Duodenal mucosa (tissue), 2 donors: ENCODE measurements around the gene CHI3L2.
"Not testable (repeated sequence)": the region's sequence is repeated elsewhere in the genome, so short reads cannot be mapped to it uniquely, and the experiment has no call there.

Source experiments
- H3K27ac ChIP-seq: one replicate; pipeline ENCODE4 v1.7.0; 2013; ENCODE audit warnings: low read depth, low read length
- H3K27me3 ChIP-seq, 2 donors: one replicate each; pipeline ENCODE4 v1.7.0; 2013; ENCODE audit warnings: low read length in 2 of 2, control low read depth in 1 of 2; ENCODE audit not compliant: insufficient read depth in 2 of 2, control insufficient read depth in 1 of 2
- H3K36me3 ChIP-seq, 2 donors: one replicate each; pipeline ENCODE4 v1.7.0; 2013; ENCODE audit warnings: low read length in 2 of 2, control low read depth in 1 of 2; ENCODE audit not compliant: insufficient read depth in 2 of 2, control insufficient read depth in 1 of 2
- H3K4me1 ChIP-seq, 2 donors: one replicate each; pipeline ENCODE4 v1.7.0; 2013; ENCODE audit warnings: low read length in 2 of 2, control low read depth in 1 of 2; ENCODE audit not compliant: insufficient read depth in 2 of 2, control insufficient read depth in 1 of 2
- H3K4me3 ChIP-seq, 2 donors: one replicate each; pipeline ENCODE4 v1.7.0; 2013; ENCODE audit warnings: low read length in 2 of 2, low read depth in 1 of 2
- H3K9ac ChIP-seq, 2 donors: one replicate each; pipeline ENCODE4 v1.7.0; 2013; ENCODE audit warnings: low read length in 2 of 2, low read depth in 1 of 2
- H3K9me3 ChIP-seq, 2 donors: one replicate each; pipeline ENCODE4 v1.7.0; 2013; ENCODE audit warnings: low read length in 2 of 2, control low read depth in 1 of 2; ENCODE audit not compliant: control insufficient read depth in 1 of 2

Gene CHI3L2

DNA sequence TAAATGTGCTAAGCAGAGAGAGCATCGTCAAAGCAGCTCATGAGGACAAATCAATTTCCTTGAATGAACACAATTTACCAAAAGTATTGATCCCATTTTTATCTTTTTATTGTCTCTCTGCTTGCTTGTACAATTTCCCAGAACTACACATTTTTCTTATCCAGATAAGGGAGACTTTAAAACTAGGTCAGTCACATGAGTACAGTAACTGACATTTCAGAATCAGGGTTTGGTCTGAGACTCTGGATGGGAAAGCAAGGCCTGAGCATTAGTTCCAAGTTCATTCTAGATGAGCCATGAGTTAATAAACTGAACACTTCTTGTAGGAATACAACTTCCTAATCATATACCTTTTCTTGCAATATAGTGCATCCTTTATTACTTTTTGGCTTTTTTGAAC is 15.6 kb upstream of the CHI3L2 start:
- H3K4me1 ChIP-seq, result peaks cover 4 to 19% of the 10 kb centered on the region in 2 donors
- H3K9ac ChIP-seq, result no peak overlapping the region
- H3K27me3 ChIP-seq, result no peaks in the 10 kb centered on the region
- H3K27ac ChIP-seq, result no peak overlapping the region
- H3K9me3 ChIP-seq, result no peaks in the 10 kb centered on the region
- H3K4me3 ChIP-seq, result no peak overlapping the region
- H3K36me3 ChIP-seq, result no peaks in the 10 kb centered on the region

- no peaks in the 10 kb centered on the region for H3K27me3 ChIP-seq
- H3K4me3 ChIP-seq, result no peak overlapping the region
- peaks cover 4 to 19% of the 10 kb centered on the region in 2 donors for H3K4me1 ChIP-seq
- H3K9me3 ChIP-seq, result no peaks in the 10 kb centered on the region
- H3K27ac ChIP-seq, result no peak overlapping the region
- no peak overlapping the region for H3K9ac ChIP-seq
- no peaks in the 10 kb centered on the region for H3K36me3 ChIP-seq
These were observed 14.7 kb upstream of the CHI3L2 start for GRCh38 chr1:111212634-111213335.

- H3K4me3 ChIP-seq, result no peak overlapping the region
- H3K9me3 ChIP-seq, result no peaks in the 10 kb centered on the region
- no peak overlapping the region for H3K27ac ChIP-seq
- H3K27me3 ChIP-seq, result no peaks in the 10 kb centered on the region
- peaks cover 4 to 19% of the 10 kb centered on the region in 2 donors for H3K4me1 ChIP-seq
- no peaks in the 10 kb centered on the region for H3K36me3 ChIP-seq
- no peak overlapping the region for H3K9ac ChIP-seq
These were observed 14.1 kb upstream of the CHI3L2 start for GRCh38 chr1:111213412-111213811.

DNA sequence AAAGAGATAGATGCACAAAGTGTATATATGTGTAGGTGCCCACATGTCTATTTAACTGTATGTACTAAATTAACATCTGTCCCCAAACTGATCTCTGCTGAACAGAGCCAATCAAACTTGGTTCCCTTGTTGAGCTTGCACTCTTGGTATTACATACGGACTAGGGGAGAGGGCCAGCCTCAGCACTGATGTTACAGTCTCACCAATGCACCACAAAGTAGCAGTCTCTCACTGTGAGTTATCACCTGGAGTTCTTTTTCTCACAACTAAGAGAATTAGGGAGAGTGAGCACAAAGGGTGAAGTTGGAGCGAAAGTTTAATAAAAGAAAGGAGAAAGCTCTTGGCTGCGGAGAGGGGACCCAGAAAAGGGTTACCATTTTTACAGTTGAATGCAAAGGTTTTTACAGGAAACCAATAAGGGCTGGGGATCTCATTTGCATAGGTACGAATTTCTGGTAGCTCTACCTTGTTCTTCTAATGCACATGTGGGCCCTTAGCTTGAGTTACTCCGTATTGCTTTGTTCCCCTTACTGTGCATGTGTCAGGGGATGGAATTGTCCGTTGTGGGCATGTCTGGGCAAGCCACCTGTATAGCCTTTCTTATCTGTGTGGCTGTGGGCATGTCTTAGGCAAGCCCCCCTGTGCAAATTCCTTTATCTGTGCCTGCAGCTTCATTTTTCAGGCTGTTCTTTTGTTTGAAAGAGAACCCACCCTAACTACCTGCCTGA is 13.3 kb upstream of the CHI3L2 start:
- H3K4me1 ChIP-seq, result peaks cover 4 to 19% of the 10 kb centered on the region in 2 donors
- H3K27ac ChIP-seq, result no peak overlapping the region
- H3K9me3 ChIP-seq, result no peaks in the 10 kb centered on the region
- H3K36me3 ChIP-seq, result no peaks in the 10 kb centered on the region
- H3K27me3 ChIP-seq, result no peaks in the 10 kb centered on the region
- H3K9ac ChIP-seq, result no peak overlapping the region
- no peak overlapping the region for H3K4me3 ChIP-seq

DNA sequence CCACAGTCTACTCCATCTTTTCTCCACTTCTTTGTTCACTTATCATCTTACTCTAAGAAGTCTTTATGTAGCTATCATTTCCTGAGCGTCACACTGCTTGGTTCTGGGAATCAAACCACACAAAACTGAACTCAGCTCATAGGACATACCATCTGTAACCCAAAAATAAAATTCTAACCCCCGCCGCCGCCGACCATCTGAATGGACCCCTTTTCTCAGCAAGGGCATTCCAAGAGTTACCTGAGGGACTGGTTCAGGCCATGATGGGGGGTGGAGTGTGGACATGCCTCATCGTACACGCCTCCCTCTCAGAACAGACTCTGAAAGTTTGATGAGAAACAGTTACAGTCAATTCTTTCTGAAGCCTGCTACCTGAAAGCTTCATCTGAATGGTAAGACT is 12.6 kb upstream of the CHI3L2 start:
- Histone ChIP-seq H3K4me1 (peaks cover 9 to 20% of the 10 kb centered on the region in 2 donors), H3K9me3 (no peaks in the 10 kb centered on the region), H3K9ac (no peak overlapping the region), H3K4me3 (no peak overlapping the region), H3K36me3 (no peaks in the 10 kb centered on the region), H3K27ac (no peak overlapping the region), H3K27me3 (no peaks in the 10 kb centered on the region)

DNA sequence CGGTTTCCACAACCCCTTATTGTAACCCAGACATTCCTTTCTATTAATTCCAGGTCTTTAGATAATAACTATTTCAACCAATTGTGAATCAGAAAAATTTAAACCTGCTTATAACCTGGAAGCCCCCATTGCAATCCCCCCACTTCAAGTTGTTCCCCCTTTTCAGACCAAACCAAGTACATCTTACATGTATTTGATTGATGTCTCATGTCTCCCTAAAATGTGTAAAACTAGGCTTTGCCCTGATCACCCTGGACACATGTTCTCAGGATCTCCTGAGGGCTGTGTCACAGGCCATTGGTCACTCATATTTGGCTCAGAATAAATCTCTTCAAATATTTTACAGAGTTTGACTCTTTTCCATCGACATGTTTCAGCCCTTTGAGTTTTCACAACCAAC is 12.2 kb upstream of the CHI3L2 start:
- H3K9me3 ChIP-seq, H3K27ac ChIP-seq: not testable (repeated sequence)

GRCh38 chr1:111216751-111217150 is 10.8 kb upstream of the CHI3L2 start:
- Histone ChIP-seq H3K36me3 (no peaks in the 10 kb centered on the region), H3K27me3 (no peaks in the 10 kb centered on the region), H3K9me3 (no peaks in the 10 kb centered on the region), H3K4me1 (peaks cover 23 to 34% of the 10 kb centered on the region in 2 donors), H3K4me3 (no peak overlapping the region), H3K9ac (no peak overlapping the region), H3K27ac (peak overlapping the region; percentile 11)

More for the DNA sequence above, 12.2 kb upstream of the CHI3L2 start:
- not testable (repeated sequence) for H3K27me3 ChIP-seq, H3K4me3 ChIP-seq, H3K36me3 ChIP-seq, H3K9ac ChIP-seq
- peaks cover 13 to 24% of the 10 kb centered on the region in 2 donors for H3K4me1 ChIP-seq

- H3K27me3 ChIP-seq, result no peaks in the 10 kb centered on the region
- H3K4me1 ChIP-seq, result peaks cover 29 to 40% of the 10 kb centered on the region in 2 donors
- H3K27ac ChIP-seq, result peak overlapping the region; percentile 11
- H3K9ac ChIP-seq, result no peak overlapping the region
- no peak overlapping the region for H3K4me3 ChIP-seq
- no peaks in the 10 kb centered on the region for H3K9me3 ChIP-seq
- no peaks in the 10 kb centered on the region for H3K36me3 ChIP-seq
These were observed 10.2 kb upstream of the CHI3L2 start for GRCh38 chr1:111217183-111217910.

GRCh38 chr1:111218701-111219556 is 8.6 kb upstream of the CHI3L2 start:
- Histone ChIP-seq H3K27ac (no peak overlapping the region), H3K9ac (no peak overlapping the region), H3K4me1 (peaks cover 34 to 43% of the 10 kb centered on the region in 2 donors)

More at GRCh38 chr1:111218701-111219556, 8.6 kb upstream of the CHI3L2 start:
- H3K36me3 ChIP-seq, result no peaks in the 10 kb centered on the region
- H3K4me3 ChIP-seq, result no peak overlapping the region
- H3K9me3 ChIP-seq, result no peaks in the 10 kb centered on the region
- no peaks in the 10 kb centered on the region for H3K27me3 ChIP-seq
